IPS-18a (cell line): ENCODE data around the gene DOCK9.

Source experiments
- H3K27ac ChIP-seq: one replicate; pipeline ENCODE4 v1.5.1; 2013; ENCODE audit warnings: low read length
- H3K27me3 ChIP-seq: one replicate; pipeline ENCODE4 v1.6.1; 2013; ENCODE audit warnings: mild to moderate bottlenecking, low read length; ENCODE audit not compliant: control insufficient read depth, insufficient read depth
- H3K36me3 ChIP-seq: one replicate; pipeline ENCODE4 v1.6.1; 2013; ENCODE audit warnings: low read depth, low read length; ENCODE audit not compliant: control insufficient read depth
- H3K4me1 ChIP-seq: one replicate; pipeline ENCODE4 v1.6.1; 2013; ENCODE audit warnings: low read depth, low read length; ENCODE audit not compliant: control insufficient read depth
- H3K4me3 ChIP-seq: one replicate; pipeline ENCODE4 v1.5.1; 2013; ENCODE audit warnings: low read length
- H3K9ac ChIP-seq: one replicate; pipeline ENCODE4 v1.6.1; 2013; ENCODE audit warnings: mild to moderate bottlenecking, low read length, moderate library complexity
- H3K9me3 ChIP-seq: one replicate; pipeline ENCODE4 v1.6.1; 2013; ENCODE audit warnings: low read depth, low read length; ENCODE audit not compliant: control insufficient read depth

The DOCK9 gene

GRCh38 chr13:98752467-98753290 is 225.2 kb downstream of the DOCK9 start, which contains the start of gene SLC15A1:
SLC15A1 (minus strand) TSS chr13:98752672; CDS start chr13:98752598, 74 bp downstream.
- H3K9ac ChIP-seq: no peak within 1 kb of the TSS
- H3K27ac ChIP-seq: no peak within 1 kb of the TSS
- no peaks in the 10 kb centered on the region for H3K9me3 ChIP-seq
- H3K36me3 ChIP-seq: no peaks in the 10 kb centered on the region
- peaks cover 27% of the 10 kb centered on the region for H3K27me3 ChIP-seq
- H3K4me1 ChIP-seq: peaks cover 5% of the 10 kb centered on the region
- peak within 1 kb of the TSS; percentile 49 for H3K4me3 ChIP-seq

- H3K4me3 ChIP-seq: peak overlapping the region; percentile 49
- H3K9me3 ChIP-seq: no peaks in the 10 kb centered on the region
- H3K27ac ChIP-seq: no peak overlapping the region
- peaks cover 27% of the 10 kb centered on the region for H3K27me3 ChIP-seq
- H3K9ac ChIP-seq: no peak overlapping the region
- peaks cover 5% of the 10 kb centered on the region for H3K4me1 ChIP-seq
- no peaks in the 10 kb centered on the region for H3K36me3 ChIP-seq
Measured at GRCh38 chr13:98751861-98752466, 225.9 kb downstream of the DOCK9 start.

- H3K27ac ChIP-seq: no peak overlapping the region
- H3K4me3 ChIP-seq: peak overlapping the region; percentile 49
- H3K9me3 ChIP-seq: no peaks in the 10 kb centered on the region
- H3K36me3 ChIP-seq: no peaks in the 10 kb centered on the region
- peaks cover 5% of the 10 kb centered on the region for H3K4me1 ChIP-seq
- H3K9ac ChIP-seq: no peak overlapping the region
- peaks cover 27% of the 10 kb centered on the region for H3K27me3 ChIP-seq
Measured at GRCh38 chr13:98751367-98751782, 226.5 kb downstream of the DOCK9 start.

GRCh38 chr13:98749501-98749900 is 228.4 kb downstream of the DOCK9 start:
- H3K4me3 ChIP-seq: no peak overlapping the region
- no peak overlapping the region for H3K9ac ChIP-seq
- no peaks in the 10 kb centered on the region for H3K36me3 ChIP-seq
- no peak overlapping the region for H3K27ac ChIP-seq
- H3K9me3 ChIP-seq: no peaks in the 10 kb centered on the region
- peaks cover 5% of the 10 kb centered on the region for H3K4me1 ChIP-seq
- H3K27me3 ChIP-seq: peaks cover 27% of the 10 kb centered on the region

DNA sequence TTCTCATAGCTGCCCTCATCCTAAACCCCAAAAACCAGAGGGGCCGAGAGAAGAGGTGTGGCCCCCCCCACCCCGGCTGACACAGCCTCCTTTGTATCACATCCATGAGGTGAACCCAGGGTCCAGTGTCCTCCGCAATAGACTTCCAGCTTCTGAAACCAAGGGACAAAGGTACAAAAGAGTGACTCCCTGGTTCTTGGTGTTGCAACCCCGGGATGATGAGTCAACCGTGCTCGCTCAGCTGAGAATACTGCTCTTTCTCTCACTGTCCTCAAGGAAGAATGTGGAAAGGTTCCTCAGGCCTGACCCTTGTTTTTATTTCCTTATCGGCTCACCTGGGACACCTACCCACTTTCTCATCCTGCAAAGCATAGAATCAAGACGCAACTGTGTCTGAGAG is 230.9 kb downstream of the DOCK9 start:
- Histone ChIP-seq H3K4me3 (no peak overlapping the region), H3K27me3 (peaks cover 13% of the 10 kb centered on the region), H3K36me3 (no peaks in the 10 kb centered on the region), H3K27ac (no peak overlapping the region), H3K9me3 (no peaks in the 10 kb centered on the region), H3K4me1 (peaks cover 5% of the 10 kb centered on the region), H3K9ac (no peak overlapping the region)
